ENCODE measurements around the gene SPACDR.

DNA sequence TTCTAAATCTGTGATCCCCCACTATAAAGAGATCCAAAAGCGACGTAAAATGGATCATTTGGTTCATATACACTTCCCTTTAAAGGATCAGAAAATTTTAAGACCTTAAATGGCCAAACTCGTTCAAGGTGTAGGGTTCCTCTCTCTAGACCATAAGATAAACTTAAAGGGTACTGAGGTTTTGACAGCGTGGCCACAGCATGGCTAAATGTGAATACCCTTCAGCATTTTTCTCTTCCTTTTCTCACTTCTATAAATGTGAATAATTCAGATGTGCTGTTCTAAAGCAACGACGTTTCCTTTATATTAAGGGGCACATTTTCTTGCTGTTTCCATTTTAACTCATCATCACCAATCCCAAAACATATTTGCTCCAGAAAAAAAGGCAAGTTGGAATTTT lies 40.7 kb downstream of the SPACDR start:
- TF ChIP-seq, protein P1, sequence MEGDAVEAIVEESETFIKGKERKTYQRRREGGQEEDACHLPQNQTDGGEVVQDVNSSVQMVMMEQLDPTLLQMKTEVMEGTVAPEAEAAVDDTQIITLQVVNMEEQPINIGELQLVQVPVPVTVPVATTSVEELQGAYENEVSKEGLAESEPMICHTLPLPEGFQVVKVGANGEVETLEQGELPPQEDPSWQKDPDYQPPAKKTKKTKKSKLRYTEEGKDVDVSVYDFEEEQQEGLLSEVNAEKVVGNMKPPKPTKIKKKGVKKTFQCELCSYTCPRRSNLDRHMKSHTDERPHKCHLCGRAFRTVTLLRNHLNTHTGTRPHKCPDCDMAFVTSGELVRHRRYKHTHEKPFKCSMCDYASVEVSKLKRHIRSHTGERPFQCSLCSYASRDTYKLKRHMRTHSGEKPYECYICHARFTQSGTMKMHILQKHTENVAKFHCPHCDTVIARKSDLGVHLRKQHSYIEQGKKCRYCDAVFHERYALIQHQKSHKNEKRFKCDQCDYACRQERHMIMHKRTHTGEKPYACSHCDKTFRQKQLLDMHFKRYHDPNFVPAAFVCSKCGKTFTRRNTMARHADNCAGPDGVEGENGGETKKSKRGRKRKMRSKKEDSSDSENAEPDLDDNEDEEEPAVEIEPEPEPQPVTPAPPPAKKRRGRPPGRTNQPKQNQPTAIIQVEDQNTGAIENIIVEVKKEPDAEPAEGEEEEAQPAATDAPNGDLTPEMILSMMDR (IDR thresholded peaks at IDR 0.05), result no peak
- no peak for TF ChIP-seq POLR2AphosphoS5 (IDR thresholded peaks at IDR 0.05)
- TF ChIP-seq POLR2A (IDR thresholded peaks at IDR 0.05; ENCODE audit: low read depth), result no peak

All from esophagus muscularis mucosa (tissue), 3 donors.